ENCODE data around the gene LRRC37A2. TPM values are rescaled to one million over a fixed set of nuclear protein-coding genes. Genes with fewer than 3 reads are reported as not detected.
"Not testable (repeated sequence)": the region's sequence is repeated elsewhere in the genome, so short reads cannot be mapped to it uniquely, and the experiment has no call there.

Gene LRRC37A2
- total RNA-seq, 1 donor from 2014 or later: 21.6 TPM

GRCh38 chr17:46566980-46567379 is 54.7 kb downstream of the LRRC37A2 start:
- intact Hi-C loops (cut with DNase I); H3K4me3 ChIP-seq; H3K27me3 ChIP-seq; DNase-seq (ENCODE audit: extremely low spot score in 2 of 2); H3K9me3 ChIP-seq; H3K4me1 ChIP-seq; H3K36me3 ChIP-seq; H3K27ac ChIP-seq: not testable (repeated sequence)

GRCh38 chr17:46571796-46572195 is 59.5 kb downstream of the LRRC37A2 start:
- H3K9me3 ChIP-seq; H3K36me3 ChIP-seq; DNase-seq (ENCODE audit: extremely low spot score in 2 of 2); H3K4me3 ChIP-seq; H3K27me3 ChIP-seq; intact Hi-C loops (cut with DNase I); H3K27ac ChIP-seq; H3K4me1 ChIP-seq: not testable (repeated sequence)

DNA sequence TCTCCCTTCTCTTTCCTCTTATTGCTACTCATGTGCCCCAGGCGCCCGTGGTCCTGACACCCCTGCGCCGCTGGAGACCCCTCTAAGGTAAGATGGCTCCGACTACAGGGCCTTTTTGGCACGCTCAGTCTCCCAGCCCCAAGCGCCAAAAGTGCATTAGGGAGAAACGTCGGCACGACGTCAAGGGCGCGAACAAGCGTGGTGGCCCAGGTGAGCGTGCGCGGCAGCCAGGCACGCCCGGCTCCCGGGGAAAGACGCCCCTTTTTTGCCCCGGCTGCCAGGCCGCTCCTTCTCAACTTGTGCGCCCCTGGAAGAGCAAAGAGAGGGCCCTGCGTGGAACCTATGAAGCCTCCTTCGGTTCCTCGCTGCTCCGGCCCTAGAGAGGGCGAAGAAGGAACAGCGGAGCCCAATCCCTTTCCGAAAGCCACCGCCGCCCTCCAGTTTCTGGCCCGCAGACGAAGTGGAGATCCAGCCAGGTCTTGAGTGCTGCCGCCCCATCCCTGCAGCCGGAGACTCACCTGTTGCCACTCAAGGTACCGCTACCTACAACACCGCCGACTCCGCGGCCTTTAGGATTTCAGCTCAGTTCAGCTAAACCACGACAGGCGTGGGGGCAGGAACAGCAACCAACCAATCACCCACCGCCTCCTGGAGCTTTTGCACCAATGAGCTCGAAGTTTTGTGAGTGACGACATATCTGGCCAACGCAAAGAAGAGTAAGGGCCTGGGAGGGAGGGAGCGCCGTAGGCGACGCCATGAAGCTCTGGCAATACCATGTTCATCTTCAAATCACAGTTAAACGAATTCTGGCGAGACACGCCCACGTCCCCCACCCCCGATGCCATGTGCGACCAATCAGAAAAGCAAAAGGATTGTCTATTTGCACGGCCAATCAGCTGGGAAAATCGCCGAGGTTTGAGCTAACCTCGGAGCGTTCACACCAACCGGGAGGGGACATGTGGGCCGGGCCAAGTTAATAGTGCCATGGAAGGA is 67.1 kb downstream of the LRRC37A2 start, which contains the start of gene ARL17A:
ARL17A (minus strand) TSS at position 609 of the 993 bp plus-strand sequence. CDS start 3,369 bp downstream, outside the sequence.
- not testable (repeated sequence) for DNase-seq (ENCODE audit: extremely low spot score in 2 of 2)

DNA sequence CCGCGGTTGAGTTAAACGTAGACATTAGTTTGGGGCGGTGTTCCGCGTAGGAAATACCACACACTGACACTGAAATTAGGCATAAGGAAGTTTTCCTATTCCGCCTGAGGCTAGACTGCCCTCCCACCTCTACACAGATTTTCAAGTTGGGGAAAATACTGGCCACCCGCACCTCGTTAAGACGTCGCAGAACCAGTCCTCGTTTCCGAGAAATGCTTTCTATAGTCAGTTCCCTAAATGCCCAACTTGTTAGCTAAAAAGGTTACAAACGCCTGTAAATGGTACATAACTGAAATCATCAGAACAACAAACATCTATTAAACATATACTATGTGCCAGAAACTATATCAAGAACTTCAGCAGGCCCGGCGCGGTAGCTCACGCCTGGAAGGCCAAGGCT is 67.8 kb downstream of the LRRC37A2 start:
- H3K36me3 ChIP-seq; H3K27me3 ChIP-seq; intact Hi-C loops (cut with DNase I); H3K27ac ChIP-seq; H3K9me3 ChIP-seq; H3K4me1 ChIP-seq; DNase-seq (ENCODE audit: extremely low spot score in 2 of 2): not testable (repeated sequence)
- peak overlapping the region in 1 of 2 donors; percentile 18 for H3K4me3 ChIP-seq

More for the DNA sequence above, 67.1 kb downstream of the LRRC37A2 start, which contains the start of gene ARL17A:
- H3K4me3 ChIP-seq: peak within 1 kb of the TSS in 1 of 2 donors; percentile 18
- H3K4me1 ChIP-seq; intact Hi-C loops (cut with DNase I); H3K9me3 ChIP-seq; H3K27me3 ChIP-seq; H3K27ac ChIP-seq; H3K36me3 ChIP-seq: not testable (repeated sequence)

- intact Hi-C loops (cut with DNase I); H3K27me3 ChIP-seq; H3K36me3 ChIP-seq; H3K27ac ChIP-seq; DNase-seq (ENCODE audit: extremely low spot score in 2 of 2); H3K9me3 ChIP-seq; H3K4me3 ChIP-seq; H3K4me1 ChIP-seq: not testable (repeated sequence)
Observed at GRCh38 chr17:46585444-46585843, 73.2 kb downstream of the LRRC37A2 start.

- DNase-seq (ENCODE audit: extremely low spot score in 2 of 2); H3K27ac ChIP-seq; intact Hi-C loops (cut with DNase I); H3K36me3 ChIP-seq; H3K9me3 ChIP-seq; H3K4me3 ChIP-seq; H3K27me3 ChIP-seq; H3K4me1 ChIP-seq: not testable (repeated sequence)
Observed at GRCh38 chr17:46590157-46591146, 78.2 kb downstream of the LRRC37A2 start, which contains the start of gene NSF. TSS of gene NSF (plus strand) at chr17:46590669. CDS start at chr17:46590776, 107 bp downstream.

GRCh38 chr17:46591332-46591731 is 79.1 kb downstream of the LRRC37A2 start:
- intact Hi-C loops (cut with DNase I); H3K4me3 ChIP-seq; H3K4me1 ChIP-seq; H3K27ac ChIP-seq; DNase-seq (ENCODE audit: extremely low spot score in 2 of 2); H3K36me3 ChIP-seq; H3K27me3 ChIP-seq; H3K9me3 ChIP-seq: not testable (repeated sequence)

DNA sequence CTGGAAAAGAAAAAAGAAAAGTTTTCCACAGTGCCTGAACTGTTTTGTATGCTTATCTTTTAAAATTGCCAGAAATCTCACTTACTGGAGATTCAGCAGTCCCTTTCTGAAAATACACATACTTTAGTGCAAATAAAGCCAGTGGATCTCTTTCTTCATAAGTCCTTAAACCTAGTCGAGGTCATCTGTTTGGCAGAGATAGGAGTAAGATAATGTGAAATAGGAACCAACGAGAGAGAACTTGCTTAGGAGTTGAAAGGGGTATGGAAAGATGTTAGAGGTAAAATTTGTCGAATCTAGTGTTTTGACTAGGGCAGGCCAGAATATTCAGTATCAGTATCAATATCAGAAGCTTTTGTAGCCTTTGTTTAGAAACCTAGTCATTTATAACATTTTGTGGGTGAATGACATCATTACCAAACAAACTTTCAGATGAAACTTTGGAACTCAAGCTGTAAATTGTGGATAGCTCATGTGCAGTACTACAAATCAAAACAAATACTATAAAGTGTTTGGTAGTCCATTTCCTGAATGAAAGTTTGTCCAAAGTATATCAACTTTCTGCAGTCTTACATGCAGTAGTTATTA is 86.2 kb downstream of the LRRC37A2 start:
- DNase-seq (ENCODE audit: extremely low spot score in 2 of 2); intact Hi-C loops (cut with DNase I); H3K4me1 ChIP-seq: not testable (repeated sequence)

GRCh38 chr17:46600767-46601166 is 88.5 kb downstream of the LRRC37A2 start:
- H3K36me3 ChIP-seq; intact Hi-C loops (cut with DNase I): not testable (repeated sequence)

More for the DNA sequence above, 86.2 kb downstream of the LRRC37A2 start:
- H3K27ac ChIP-seq, H3K4me3 ChIP-seq, H3K27me3 ChIP-seq, H3K9me3 ChIP-seq, H3K36me3 ChIP-seq: not testable (repeated sequence)

GRCh38 chr17:46603125-46603524 is 90.9 kb downstream of the LRRC37A2 start:
- intact Hi-C loops (cut with DNase I); H3K9me3 ChIP-seq; H3K4me3 ChIP-seq; H3K36me3 ChIP-seq; H3K27ac ChIP-seq; DNase-seq (ENCODE audit: extremely low spot score in 2 of 2); H3K27me3 ChIP-seq; H3K4me1 ChIP-seq: not testable (repeated sequence)

More at GRCh38 chr17:46600767-46601166, 88.5 kb downstream of the LRRC37A2 start:
- not testable (repeated sequence) for DNase-seq (ENCODE audit: extremely low spot score in 2 of 2); H3K4me3 ChIP-seq; H3K4me1 ChIP-seq; H3K9me3 ChIP-seq; H3K27me3 ChIP-seq; H3K27ac ChIP-seq

Data from vagina (tissue), 2 donors.